CMK (cell line): Measurements from ENCODE around the gene GNAO1.

Source experiments
- DNase-seq: peaks from one replicate; pipeline ENCODE4 v3.0.0-alpha.2; 2010; ENCODE audit warnings: low read depth

Gene GNAO1

DNA sequence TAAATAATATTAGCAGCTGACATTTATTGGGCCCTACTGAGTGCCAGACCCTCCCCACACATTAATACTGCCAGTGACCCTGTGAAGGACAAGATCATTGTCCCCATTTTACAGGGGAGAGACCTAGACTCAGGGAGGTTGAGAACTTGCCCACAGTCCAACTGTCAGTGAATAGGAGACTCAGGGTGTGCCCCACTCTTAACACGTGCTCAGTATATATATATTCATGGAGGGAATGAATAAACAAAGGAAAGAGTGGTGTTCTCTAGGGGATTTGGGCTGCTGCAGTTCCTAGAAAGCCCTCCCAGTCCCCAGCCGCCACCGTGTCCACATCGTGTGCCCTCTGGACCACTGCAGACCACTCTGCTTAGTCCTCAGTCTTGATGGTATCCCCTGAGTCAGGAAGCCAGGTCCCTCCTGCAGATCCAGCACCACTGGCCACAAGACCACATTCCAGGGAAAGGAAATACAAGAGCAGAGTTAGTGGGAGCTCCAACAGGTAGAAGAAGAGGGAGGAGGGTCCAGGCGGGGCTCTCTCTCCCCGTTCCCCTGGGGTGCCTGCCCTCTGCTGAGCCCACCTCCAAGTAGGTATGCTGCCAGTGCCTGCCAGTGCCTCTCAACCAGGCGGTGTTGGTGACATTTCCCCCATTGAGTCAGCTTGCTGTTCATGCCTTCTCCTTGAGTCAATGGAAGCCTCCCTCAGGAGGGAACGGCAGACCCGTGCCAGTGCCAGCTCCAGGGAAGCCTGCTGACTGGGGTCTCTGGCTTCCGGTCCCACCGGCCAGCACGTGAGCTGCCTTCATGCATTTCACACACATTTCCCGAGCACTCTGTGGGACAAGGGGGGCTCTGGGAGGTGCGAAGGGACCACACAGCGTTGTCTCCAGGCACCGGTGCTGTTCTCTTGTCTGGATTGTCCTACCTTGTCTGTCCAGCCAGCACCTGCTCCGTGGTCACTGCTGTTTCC lies 75.6 kb downstream of the GNAO1 start:
- DNase-seq: no peak

DNA sequence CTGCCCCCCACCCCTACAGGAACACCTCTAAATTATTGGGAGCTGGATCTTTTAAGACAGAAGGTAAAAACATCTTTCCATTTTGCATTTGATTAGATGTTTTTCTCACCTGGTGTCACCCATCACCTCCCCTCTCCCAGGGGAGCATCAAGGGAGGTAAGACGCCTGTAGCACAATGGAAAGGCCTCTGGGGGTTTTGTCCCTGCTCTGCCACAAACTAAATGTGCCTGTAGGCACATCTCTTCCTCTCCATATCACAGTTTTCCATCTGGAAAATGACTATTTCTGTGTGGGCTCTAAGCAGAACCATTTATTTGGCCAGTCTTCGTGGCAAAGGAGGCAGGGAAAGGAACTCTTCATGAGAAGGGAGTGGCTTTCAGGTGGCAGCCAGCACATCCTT lies 76.6 kb downstream of the GNAO1 start:
- no peak for DNase-seq

DNA sequence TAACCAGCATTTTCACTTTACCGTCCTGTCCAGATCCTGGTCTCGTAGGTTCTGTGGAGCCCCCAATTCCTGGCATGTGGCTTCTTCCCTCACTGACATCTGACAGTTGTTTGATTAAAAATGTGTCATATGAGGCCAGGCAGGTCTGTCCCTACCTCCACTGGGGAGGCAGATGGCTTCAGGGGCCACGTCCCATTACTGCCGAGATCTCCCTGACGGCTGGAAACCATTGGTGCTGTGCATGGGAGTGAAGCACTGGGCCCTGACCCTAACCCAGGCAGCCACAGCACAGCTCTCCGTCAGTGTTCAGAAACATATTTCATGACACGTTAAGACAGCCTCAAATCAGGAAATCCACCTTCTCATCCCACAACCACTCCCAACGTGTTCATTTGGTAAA lies 77.5 kb downstream of the GNAO1 start:
- DNase-seq: no peak

DNA sequence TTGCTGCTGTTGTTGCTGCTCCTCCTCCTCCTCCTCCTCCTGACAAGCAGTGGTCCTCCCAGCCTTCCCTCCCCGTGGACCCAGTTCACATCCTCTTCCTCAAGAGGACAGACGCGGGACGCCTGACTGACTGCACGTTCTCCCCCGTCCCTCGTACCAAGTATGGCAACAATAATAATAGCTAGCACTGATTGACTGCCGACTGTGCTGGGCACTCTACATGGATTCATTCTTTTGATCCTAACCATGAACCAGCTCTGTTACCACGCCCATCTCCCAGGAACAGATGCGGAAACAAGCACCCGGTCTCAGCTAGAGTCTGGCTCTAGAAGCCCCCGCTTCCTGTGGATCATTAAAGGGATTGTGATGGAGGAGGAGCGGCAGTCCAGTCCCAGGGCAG lies 78.0 kb downstream of the GNAO1 start:
- no peak for DNase-seq

DNA sequence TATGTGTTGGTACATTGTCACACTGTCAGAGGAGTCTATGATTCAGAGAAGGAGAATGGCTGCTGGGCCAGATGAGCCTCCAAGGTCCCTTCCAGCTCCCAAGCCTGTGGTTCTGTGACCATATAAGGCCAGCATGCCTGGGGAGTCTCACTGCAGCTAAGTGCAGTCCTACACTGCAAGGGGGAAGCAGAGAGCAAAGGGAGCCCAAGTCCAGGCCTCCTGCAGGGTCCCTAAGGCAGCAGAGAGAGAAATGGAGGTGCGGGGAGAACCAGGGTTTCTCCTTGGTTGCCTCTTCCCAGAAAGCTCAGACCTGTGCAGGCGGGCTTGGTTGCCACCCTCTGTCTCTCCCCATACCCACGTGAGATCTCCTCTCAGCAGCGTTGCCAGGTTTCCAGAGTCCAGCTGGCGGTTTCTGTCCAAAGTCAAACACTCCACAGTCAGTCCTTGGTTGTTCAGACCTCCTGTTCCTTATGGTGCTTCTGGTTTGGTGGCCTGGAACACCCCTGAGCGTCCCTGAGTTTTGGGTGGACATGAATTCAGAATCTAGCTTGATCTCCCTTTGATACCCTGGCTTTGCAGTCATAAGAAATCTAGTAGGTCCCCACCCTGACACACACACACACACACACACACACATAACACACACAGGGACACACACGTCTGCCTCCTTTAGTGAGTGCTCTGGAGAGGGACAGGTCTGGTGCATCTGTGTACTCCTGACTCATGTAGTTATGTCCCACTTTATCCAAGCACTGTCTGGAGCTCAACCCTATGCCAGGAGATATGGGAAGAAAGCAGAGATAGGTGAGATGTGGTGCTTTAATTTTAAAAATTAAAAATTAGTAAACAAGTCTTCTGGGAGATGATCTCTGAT lies 78.8 kb downstream of the GNAO1 start:
- no peak for DNase-seq

DNA sequence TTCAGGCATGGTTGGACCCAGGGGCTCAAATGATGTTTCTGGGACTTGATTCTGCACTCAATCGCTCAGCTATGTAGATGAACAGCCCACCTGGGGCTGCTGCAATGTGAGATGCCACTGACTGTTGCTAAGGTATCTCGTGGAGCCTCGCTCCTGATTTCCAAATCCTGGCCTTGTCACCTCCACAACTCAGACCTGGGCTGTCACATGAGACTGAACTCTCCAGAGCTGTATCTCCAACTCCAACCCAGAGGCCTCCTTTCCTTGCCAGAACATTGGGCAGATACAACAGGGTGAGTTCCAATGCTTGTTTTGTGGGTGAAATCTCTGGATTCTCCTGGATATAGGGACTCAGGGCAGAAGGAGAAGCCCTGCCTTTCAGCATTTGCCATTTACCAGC lies 79.5 kb downstream of the GNAO1 start:
- DNase-seq: no peak

DNA sequence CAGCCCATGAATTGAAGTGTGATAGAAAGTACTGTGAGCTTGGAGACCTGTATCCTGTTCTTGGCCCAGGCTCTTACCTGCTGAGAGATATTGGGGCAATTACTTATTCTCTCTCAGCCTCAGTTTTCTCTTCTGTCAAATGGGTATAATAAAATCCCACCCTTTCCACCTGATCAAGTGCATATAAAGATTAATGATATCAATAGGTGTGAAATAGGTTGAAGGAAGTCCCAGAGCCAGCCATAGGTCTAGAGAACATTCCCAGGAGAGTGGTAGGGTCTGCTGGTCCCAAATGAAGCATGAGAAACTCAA lies 81.2 kb downstream of the GNAO1 start:
- DNase-seq: no peak

DNA sequence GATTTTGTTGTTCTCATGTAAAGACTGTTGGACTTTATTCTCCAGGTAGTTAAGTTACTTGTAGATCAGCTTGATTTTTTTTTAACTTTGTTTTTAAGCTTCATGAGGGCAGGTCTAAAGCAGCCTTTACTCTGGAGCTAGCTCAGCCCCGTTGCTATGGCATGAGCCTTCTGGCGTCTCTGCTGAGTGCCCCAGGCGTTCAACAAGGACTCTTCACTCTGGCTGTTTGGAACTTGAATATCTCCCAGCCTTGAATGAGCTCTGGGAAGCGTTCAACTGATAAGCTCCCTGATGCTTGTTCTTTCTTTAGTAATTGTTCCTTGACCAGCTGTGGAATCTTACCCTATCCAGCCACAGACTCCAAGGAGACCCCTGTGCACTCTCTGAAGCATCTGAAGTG lies 82.3 kb downstream of the GNAO1 start:
- DNase-seq: no peak

DNA sequence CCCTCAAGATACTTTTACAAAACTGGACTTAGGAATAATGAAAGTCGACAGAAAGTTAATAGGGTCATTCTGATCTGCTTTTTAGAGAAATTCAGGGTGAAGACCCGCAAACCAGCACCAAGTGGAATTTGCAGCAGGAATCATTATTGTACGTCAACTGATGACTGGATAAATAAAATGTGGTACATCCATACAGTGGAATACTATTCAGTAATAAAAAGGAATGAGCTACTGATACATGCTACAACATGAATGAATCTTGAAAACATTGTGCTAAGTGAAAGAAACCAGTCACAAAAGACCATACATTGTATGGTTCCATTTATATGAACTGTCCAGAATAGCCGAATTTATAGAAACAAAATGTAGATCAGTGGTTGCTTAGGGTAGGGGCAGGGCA lies 83.1 kb downstream of the GNAO1 start:
- DNase-seq: no peak

DNA sequence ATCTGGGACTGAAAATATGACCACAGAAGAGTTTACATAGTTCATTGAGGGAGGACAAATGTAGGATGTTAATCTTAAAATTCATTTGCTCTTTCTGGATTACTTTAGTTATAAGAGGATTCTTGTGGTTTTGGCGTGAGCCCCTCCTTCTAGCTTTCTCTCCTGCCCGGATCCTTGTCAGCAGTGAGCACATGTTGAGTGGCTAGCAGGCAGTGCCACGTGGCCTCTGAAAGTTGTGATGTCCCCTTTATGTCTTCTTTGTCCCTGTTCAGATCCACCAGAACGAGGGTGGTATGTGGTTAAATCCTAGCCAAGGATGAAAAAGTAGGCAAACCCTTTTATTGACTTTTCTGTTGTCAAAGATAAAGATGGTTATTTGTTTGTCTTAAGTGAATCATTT lies 83.8 kb downstream of the GNAO1 start:
- no peak for DNase-seq

DNA sequence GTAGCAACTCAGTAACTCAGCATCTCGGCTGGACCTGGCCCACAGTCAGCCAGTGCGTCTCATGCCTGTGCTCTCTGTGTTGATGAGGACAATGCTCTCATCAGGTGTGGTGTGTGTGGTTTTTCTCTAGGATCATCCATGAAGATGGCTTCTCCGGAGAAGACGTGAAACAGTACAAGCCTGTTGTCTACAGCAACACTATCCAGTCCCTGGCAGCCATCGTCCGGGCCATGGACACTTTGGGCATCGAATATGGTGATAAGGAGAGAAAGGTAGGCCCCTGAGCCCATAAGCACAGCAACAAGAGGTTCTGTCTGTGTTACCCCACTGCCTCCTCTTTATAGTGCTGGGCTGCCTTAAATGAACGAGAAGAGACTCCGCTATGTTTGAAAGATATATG lies 84.5 kb downstream of the GNAO1 start:
- DNase-seq: no peak

DNA sequence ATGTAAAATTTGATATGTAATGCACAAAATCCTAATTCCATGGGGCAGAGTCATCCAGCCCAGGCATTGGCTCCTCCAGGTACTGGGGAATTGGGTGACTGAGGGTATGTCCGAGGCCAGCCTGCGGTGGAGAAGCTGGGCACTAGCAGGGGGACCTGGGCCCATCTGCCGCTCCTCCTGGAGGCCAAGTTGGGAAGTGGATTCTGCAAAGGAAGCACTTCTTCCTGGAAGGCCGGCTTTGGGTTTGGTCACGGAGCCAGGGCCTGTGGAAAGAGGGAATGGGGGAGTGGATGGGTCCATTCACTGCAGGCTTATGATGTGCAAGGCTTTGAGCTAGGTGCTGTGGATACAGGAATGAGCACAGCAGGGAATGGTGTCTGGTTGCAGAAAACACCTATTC lies 85.8 kb downstream of the GNAO1 start:
- no peak for DNase-seq

DNA sequence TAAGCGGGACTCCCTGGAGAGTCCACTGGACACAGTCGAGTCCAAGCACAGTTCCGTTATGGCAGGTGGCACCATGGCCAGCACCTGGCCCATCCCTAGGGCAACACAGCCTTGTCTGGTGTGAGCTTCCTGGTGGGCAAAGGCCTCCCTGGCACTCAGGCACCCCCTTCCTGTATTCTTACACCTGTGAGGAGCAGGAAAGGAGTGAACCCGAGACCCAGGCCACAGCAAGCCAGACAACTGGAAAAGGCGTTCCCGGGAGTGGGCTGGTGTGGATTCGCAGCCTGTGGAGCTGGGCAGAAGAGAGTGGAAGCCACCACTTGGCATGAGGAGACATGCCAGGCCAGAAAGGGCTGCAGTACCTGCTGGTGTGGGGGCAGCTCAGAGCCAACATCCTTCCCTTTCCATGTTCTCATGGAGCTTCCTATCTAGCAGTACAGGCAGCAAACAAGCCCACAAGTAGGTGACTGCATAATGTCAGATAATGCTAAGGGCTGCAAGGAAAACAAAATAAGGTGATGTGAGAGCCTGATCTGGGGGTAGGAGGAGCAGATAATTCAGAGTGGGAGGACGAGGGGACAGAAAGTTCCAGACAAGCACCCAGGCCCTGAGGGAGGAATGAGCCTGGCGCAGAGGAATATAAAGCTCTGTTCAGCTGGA lies 87.0 kb downstream of the GNAO1 start:
- peak; percentile 54 for DNase-seq

DNA sequence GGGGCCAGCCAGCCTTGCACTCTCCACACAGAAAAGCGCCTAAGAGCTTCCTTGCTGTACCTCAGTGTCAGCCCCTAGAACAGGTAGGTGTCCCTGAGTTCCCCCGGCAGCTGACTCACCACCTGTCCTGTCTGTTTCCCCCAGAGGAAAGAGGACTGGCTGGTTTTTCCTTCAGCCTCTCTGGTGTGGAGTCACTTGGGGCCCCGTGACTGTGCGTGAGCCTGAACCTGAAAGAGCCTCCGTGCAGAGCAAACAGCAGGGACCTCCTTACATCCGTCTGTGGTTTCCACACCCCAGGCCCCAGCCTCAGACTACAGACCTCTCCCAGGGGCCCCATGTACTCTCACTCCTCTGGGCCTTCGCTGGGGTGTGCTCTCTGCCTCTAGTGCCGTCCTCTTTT lies 87.8 kb downstream of the GNAO1 start:
- no peak for DNase-seq

DNA sequence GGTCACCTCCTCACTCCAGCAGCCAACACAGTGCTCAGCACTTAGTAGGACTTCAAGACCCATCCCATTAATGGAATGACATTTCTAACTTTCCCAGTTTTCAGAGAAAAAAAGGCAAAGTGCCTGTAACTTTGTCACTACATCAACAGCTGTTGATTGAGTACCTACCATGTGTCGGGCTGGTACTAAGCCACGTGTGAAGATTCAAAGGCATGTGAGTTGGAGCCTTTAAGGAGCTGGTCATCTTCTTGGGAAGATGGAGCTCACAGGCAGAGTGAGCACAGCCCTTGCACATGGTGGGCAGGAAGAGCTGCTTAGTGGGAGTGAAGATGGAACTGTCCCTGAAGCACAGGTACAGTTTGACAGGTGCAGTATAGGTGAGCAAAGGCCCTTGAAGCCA lies 88.6 kb downstream of the GNAO1 start:
- DNase-seq: no peak

DNA sequence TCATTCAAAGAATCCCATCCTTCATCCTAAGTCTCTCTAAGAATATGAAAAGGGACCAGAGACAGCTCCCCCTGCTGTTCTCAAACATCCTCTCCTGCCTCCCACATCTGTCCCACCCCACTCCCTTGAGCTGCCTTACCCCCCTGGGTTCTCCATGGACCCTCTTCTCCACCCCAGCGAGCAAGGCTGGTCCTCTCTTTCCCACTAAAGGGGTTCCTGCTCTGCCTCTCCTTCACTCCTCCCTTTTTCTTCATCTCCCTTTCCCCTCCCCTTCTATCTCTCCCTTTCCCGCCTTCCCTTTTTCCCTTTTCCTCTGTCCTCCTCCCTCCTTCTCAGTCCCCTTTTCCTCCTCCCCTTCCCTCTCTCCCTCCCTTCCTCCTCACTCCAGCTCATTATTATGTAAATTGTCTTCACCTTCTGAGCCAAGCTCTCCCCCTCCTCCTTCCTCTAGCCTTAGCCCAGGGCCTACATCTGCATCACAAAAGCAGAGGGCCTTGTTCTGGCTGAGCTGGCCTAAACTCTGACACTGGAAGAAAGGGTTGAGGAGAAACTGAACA lies 90.0 kb downstream of the GNAO1 start:
- no peak for DNase-seq

DNA sequence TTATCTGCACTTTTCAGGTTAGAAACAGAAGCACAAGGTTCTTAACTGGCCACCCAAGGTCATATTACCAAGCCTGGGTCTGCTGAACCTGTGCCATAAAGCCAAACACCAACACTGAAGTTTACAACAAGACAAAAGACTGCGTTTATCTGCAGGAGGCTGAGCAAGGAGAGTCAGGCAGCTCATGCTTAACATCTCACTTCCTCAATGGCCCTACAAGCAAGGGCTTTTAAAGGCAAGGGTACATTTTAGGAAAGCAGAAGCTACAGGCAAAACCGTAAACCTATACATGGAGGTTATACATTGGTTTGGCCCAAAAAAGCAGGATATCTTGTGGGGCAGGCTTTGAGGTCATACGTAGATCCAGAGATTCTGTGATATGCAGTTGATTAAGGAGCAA lies 91.2 kb downstream of the GNAO1 start:
- no peak for DNase-seq

DNA sequence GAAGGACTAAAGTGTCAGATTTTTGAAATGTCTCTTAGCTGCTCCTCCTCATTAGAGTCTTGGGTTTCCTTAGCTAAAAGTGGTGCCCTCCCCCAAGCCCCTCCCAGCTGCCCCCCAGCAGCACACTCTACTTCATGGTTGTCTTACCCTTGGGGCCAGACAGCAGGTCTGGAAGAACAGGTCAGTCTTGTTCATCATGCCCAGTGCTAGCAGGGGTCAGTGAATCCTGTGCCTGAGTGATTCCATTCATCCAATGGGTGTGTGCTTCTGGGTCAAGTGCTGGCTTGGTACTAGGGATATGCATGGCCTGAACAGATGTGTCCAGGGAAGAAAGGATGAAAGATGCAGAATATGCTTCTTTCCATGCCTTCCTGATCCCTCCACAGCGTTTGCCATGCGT lies 93.2 kb downstream of the GNAO1 start:
- no peak for DNase-seq

DNA sequence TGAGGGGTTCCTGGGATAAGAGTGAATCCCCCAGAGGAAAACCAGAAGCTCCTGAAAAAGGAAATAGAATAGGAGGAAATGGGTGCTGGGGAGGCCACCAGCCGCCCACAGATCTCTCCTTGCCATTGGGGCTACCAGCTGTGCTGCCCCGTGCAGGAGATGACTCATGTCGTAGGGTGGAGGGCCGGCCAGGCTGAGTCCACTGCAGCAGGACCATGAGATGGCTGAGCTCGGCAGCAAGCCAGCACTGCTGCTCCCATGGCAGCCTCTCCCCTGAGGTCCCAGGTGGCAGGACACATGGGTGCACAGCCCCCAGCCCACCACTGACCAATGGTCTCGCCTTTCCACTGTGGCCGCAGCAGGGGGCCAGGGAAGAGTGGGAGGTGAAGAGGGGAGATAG lies 95.5 kb downstream of the GNAO1 start:
- DNase-seq: no peak

DNA sequence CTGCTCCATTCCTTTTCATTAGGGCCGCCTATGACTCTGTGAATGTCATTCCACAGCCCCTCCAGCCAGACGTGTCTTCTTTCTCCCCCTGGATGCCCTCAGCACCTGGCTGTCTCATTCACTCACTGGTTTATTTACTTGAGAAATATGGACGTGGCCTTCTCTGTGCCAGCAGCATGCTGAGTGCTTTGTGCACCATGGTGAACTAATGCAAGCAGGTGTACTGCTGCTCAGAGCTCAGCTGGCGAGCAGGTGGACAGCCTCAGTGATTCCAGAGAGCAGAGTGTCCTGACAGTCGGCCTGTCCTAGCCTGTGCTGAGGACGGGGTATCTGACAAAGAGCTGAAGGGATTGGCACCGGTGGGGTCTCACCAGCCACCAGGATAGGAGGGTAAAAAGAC lies 96.7 kb downstream of the GNAO1 start:
- no peak for DNase-seq

DNA sequence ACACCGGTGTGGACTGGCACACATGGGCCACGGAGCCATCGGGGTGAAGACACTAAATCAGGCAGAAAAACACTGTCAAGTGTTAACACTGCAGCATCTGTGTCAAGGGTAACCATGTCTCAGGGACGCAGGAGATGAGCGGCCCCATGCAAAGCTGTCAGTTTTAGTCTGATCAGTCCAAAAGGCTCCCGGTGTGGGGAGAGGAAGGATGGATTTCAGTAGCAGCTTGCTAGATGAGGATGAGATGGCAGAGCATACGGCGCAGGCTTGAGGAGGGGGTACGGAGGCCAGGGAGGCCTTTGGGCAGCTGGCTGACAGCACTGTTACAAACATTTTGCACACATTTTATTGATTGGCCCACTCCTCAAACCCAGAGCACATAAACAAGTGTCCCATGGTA lies 98.1 kb downstream of the GNAO1 start:
- no peak for DNase-seq

DNA sequence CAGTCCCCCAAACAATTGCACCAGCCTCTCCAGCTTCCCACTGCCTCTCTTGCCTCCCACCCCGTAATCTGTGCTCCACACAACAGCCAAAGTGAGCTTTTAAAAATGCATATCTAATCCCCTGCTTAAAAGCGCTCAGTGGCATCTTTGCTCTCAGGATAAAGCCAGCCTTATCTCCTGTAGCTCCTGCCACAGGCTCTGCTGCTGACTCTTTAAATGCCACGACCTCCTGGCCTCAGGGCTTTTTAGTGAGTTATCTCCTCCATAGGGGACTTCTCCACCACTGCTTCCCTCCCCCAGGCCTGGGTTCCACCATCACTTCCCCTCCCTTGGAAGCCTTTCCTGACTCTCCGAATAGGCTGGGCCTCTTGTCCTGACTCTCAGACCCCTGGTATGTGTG lies 98.6 kb downstream of the GNAO1 start:
- DNase-seq: no peak

DNA sequence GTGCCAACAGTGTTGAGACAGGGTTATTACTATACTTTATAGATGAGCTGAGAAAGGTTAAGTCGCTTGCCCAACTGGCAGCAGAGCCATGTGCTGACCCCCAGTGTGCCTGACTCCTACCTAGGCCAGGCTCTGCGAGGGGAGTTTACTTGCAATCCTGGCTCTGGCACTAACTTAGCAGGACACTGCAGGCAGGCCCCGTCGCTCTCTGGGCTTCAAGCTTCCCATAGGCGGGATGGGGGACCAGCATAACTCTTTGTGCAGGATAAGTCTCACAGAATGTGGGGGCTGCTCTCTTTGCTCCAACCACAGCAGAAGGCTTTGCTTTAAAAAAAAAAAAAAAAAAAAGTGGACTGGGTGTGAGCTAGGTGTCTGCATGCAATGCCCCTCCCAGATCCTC lies 102.7 kb downstream of the GNAO1 start:
- DNase-seq: no peak
